GM10266 (cell line): ENCODE results near the gene RITA1.

Experiments used
- DNase-seq: peaks from one replicate; pipeline ENCODE4 v3.0.0; 2012; ENCODE audit errors: extremely low spot score
- TF ChIP-seq, protein P1 (sequence below): IDR thresholded peaks from 2 replicates; pipeline ENCODE4 v1.5.1; 2012; ENCODE audit warnings: mild to moderate bottlenecking, low read depth; ENCODE audit not compliant: control insufficient read depth, insufficient read depth; ENCODE audit errors: missing control alignments

RITA1 gene

DNA sequence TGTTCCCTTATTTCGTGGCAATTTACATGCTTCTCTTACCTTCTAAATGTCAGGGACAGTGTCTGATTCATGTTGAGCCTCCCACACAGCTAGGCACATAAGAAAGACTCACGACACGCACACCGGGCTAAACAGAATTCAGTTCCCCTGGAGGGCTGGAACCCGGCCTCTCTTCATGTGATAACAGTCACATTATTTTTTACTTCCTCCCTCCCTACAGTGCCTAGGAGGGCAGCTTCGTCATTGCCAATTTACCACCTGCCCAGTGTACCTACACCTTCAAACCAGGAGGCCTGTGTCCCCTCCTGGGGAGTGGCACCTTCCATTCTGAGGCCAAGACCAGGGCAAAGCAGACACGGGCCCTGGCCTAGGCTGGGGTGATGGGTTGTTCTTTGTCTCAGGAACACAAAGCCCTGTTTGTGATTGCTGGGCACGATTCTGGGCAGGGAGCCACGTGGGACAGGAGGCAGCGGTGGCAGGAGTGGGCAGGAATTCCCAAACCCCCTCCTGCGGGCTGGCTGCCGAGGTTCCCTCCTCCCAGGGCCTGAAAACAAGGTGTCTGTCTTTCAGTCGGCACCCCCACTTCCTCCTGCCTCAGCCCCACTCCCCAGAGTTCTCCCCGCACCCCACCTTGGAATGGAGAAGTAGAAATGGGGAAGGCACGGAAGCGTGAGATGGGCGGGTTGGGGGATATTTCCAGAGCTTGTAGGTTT is 43.2 kb upstream of the RITA1 start:
- no peak for DNase-seq
- TF ChIP-seq, protein P1, sequence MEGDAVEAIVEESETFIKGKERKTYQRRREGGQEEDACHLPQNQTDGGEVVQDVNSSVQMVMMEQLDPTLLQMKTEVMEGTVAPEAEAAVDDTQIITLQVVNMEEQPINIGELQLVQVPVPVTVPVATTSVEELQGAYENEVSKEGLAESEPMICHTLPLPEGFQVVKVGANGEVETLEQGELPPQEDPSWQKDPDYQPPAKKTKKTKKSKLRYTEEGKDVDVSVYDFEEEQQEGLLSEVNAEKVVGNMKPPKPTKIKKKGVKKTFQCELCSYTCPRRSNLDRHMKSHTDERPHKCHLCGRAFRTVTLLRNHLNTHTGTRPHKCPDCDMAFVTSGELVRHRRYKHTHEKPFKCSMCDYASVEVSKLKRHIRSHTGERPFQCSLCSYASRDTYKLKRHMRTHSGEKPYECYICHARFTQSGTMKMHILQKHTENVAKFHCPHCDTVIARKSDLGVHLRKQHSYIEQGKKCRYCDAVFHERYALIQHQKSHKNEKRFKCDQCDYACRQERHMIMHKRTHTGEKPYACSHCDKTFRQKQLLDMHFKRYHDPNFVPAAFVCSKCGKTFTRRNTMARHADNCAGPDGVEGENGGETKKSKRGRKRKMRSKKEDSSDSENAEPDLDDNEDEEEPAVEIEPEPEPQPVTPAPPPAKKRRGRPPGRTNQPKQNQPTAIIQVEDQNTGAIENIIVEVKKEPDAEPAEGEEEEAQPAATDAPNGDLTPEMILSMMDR: no peak

DNA sequence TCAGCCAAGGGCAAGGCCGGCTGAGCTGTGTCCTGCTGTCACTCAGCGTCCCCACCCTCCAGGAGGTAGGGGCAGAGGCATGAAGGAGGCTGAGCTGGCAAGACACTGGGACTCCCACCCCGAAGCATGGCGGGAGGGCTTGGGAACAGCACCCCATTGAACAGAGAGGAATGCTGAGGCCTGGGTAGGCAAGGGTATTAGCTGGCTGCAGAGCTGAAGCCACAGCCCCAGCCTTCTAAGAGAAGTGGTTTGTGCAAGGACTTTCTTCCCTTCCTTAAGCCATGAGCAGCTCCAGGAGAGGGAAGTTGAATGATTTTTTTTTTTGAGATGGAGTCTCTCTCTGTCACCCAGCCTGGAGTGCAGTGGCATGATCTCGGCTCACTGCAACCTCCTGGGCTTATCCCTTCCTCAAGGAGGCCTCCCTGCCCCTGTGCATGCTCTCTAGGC is 42.6 kb upstream of the RITA1 start:
- TF ChIP-seq, protein P1: no peak
- no peak for DNase-seq

DNA sequence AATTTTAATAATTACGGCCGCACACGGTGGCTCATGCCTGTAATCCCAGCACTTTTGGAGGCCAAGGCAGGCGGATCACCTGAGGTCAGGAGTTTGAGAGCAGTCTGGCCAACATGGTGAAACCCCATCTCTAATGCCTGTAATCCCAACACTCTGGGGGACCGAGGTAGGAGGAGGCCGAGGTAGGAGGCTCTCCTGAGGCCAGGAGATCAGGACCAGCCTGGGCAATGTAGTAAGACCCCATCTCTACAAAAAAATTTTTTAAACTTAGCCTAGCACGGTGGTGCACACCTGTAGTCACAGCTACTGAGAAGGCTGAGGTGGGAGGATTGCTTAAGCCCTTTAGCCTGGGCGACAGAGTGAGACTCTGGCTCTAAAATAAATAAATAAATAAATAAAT is 41.6 kb upstream of the RITA1 start:
- no peak for DNase-seq
- TF ChIP-seq, protein P1: no peak

DNA sequence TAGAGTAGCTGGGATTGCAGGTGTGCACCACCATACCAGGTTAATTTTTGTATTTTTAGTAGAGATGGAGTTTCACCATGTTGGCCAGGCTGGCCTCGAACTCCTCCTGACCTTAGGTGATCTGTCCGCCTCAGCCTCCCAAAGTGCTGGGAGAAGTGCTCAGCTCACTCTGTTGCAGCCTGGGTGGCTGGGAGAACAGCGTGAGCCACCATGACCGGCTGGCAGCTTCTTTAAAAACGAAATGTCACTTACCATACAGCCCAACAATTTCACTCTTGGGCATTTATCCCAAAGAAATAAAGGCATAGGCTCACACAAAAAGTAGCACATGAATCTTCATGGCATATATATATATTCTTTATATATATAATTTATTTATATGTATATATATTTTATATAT is 40.7 kb upstream of the RITA1 start:
- no peak for DNase-seq
- TF ChIP-seq, protein P1: no peak

DNA sequence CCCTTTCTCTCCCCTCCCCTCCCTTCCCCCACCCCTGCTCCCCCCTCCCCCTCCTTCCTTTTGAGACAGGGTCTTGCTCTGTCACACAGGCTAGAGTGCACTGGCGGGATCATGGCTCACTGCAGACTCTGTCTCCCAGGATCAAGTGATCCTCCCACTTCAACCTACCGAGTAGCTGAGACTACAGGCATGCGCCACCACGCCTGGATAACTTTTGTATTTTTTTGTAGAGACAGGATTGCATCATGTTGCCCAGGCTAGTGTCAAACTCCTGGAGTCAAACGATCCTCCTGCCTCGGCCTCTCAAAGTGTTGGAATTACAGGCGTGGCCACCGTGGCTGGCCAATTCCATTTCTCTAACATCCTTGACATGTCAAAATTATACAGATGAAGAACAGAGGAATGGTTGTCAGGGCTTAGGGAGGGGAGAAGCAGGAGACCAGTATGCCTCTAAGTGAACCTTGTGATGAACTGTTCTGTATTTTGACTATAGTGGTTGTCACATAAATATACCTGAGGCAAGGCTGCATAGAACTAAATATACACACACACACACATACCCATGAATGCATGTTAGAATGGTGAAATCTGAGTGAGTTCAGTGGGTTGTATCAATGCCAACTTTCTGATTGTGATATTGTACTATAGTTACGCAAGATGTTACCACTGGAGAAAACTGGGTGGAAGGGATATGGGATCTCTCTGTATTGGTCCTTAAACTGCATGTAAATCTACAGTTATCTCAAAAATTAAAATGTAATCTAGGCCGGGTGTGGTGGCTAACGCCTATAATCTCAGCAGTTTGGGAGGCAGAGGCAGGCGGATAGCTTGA is 39.6 kb upstream of the RITA1 start:
- TF ChIP-seq, protein P1: no peak

DNA sequence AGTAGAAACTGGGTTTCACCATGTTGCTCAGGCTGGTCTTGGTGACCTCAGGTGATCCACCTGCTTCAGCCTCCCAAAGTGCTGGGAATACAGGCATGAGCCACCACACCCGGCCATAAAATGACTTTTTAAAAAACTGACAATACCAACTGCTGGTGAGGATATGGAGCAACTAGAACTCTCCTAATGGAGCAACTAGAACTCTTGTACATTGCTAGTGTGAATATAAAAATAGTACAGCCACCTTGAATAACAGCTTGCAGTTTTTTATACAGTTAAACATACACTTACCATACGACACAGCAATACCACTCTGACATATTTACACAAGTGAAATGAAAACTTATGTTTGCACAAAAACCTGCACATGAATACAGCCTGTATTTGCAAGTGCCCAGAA is 38.5 kb upstream of the RITA1 start:
- DNase-seq: no peak
- TF ChIP-seq, protein P1: no peak

More for the DNA sequence above, 39.6 kb upstream of the RITA1 start:
- DNase-seq: no peak

DNA sequence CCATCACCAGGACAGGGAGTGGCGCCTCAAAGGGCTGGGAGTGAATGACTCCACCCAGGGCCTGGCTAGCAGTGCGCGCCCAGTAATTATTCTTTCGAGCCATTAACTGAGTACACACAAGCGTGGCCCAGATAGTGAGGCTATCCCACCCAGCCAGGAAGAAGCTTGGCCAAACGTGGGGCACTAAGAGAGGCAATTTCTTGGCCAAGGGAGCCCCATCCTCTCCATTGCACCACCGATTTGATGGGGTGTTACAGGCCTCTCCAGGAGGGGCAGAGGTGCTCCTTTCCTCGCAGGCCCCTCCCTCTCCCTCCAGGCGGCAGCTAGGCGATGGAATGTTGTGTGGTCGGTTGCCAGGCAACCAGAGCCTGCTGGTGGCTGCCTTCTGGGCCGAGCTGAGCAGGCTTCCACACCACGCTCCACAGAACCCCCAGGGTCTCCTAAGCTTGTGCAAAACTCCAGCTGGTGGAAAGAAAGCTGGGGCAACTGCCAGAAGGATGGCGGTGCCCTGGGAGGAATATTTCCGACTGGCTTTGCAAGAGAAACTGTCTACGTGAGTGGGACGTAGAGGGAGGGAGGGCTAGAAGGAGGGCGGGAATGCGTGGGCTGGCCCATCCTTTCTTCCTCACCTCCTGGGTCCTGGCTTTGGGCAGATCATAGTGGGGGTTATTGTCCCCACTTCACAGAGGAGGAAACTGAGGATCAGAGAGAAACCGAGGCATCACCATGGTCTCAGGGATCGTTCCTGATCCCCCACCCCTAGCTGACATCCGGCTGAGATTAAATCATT is 36.0 kb upstream of the RITA1 start, which contains the start of gene CFAP73:
Gene CFAP73, plus strand, starts transcription at position 364 of the 790 bp plus-strand sequence. Its CDS starts 134 bp downstream, at position 498.
- TF ChIP-seq, protein P1: no peak
- no peak for DNase-seq
